ENCODE measurements around the gene SUSD2.
A peak's percentile ranks its signal among the peaks of the same experiment; 100 is the strongest.

Gene SUSD2

GRCh38 chr22:24169439-24170058, 11.7 kb upstream of the SUSD2 start:
- TF ChIP-seq CTCF (conservative IDR thresholded peaks at IDR 0.05), result no peak
- TF ChIP-seq ZFX (IDR thresholded peaks at IDR 0.05), result no peak
- no peak overlapping the region for H3K27ac ChIP-seq

- TF ChIP-seq ZFX (IDR thresholded peaks at IDR 0.05) (no peak), CTCF (conservative IDR thresholded peaks at IDR 0.05) (no peak)
- H3K27ac ChIP-seq, result no peak overlapping the region
These were observed 11.1 kb upstream of the SUSD2 start for GRCh38 chr22:24170188-24170587.

GRCh38 chr22:24170632-24171031, 10.7 kb upstream of the SUSD2 start:
- H3K27ac ChIP-seq, result no peak overlapping the region
- no peak for TF ChIP-seq ZFX (IDR thresholded peaks at IDR 0.05)
- no peak for TF ChIP-seq CTCF (conservative IDR thresholded peaks at IDR 0.05)

GRCh38 chr22:24171822-24172221, 9.5 kb upstream of the SUSD2 start:
- TF ChIP-seq ZFX (IDR thresholded peaks at IDR 0.05) (no peak), CTCF (conservative IDR thresholded peaks at IDR 0.05) (no peak)
- no peak overlapping the region for H3K27ac ChIP-seq

- no peak overlapping the region for H3K27ac ChIP-seq
- peak; percentile 90 for TF ChIP-seq CTCF (conservative IDR thresholded peaks at IDR 0.05)
- TF ChIP-seq ZFX (IDR thresholded peaks at IDR 0.05), result no peak
These were observed 6.0 kb upstream of the SUSD2 start for GRCh38 chr22:24175160-24175808.

- no peak overlapping the region for H3K27ac ChIP-seq
- TF ChIP-seq ZFX (IDR thresholded peaks at IDR 0.05) (no peak), CTCF (conservative IDR thresholded peaks at IDR 0.05) (no peak)
These were observed 5.2 kb upstream of the SUSD2 start for GRCh38 chr22:24176040-24176439.

- TF ChIP-seq ZFX (IDR thresholded peaks at IDR 0.05) (no peak), CTCF (conservative IDR thresholded peaks at IDR 0.05) (no peak)
- H3K27ac ChIP-seq, result no peak overlapping the region
These were observed 4.7 kb upstream of the SUSD2 start for GRCh38 chr22:24176630-24177029.
